Subcutaneous adipose tissue (tissue), 4 donors: ENCODE measurements around the gene WDR7. TPM values are rescaled to one million over a fixed set of nuclear protein-coding genes. Genes with fewer than 3 reads are reported as not detected.

ENCODE experiments used
- total RNA-seq, 4 donors: library from RNA; depleted of rRNA; stranded (reverse); fragments of >200 nt; gene quantifications; one replicate each; pipeline ENCODE4 v1.1.0, GENCODE V29; 2016
- TF ChIP-seq, protein P1 (sequence below): fragments of 450-650 bp; IDR thresholded peaks from one replicate; pipeline ENCODE4 v1.5.1; 2016; ENCODE audit warnings: low read depth, mild to moderate bottlenecking, control low read depth, antibody characterized with exemption, moderate library complexity

Gene WDR7
- total RNA-seq, 4 donors from 2014 or later, result 28.7 to 46.1 (median 37.4) TPM

DNA sequence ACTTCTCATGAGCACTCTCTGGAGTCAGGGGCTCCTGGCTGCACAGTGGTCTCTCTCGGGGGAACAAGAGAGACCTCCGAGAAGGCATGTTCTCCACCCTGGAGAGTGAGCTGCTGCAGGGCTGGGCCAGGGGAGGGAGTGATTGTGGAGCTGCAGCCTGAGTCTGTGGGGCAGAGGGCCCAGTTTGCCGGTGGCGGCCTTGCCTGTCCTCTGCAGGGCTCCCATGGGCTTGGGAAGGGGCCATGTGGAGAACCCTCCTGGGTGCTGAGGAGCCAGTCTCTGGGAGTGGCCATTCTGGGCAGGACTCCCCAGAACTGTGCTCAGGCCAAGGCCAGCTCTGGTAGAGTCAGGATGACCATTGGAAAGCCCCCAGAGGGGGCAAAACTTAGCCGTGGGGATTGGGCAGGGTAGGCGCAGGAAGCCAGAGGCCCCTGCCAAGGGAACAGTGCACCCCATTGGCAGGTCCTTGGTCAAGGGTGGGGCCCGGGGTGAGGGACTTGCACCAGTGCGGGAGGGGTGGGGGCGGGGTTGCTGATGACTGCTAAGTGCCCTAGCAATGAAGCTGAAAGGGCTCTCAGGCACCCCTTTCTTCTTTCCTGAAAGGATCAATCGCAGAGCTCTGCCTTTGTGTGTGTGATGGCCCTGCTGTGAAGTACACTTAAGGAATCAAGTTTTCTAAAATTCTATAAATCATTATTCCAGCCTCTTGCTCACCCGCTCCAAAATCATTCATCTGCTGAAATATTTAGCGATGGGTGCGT is 426.0 kb downstream of the WDR7 start:
- TF ChIP-seq, protein P1, sequence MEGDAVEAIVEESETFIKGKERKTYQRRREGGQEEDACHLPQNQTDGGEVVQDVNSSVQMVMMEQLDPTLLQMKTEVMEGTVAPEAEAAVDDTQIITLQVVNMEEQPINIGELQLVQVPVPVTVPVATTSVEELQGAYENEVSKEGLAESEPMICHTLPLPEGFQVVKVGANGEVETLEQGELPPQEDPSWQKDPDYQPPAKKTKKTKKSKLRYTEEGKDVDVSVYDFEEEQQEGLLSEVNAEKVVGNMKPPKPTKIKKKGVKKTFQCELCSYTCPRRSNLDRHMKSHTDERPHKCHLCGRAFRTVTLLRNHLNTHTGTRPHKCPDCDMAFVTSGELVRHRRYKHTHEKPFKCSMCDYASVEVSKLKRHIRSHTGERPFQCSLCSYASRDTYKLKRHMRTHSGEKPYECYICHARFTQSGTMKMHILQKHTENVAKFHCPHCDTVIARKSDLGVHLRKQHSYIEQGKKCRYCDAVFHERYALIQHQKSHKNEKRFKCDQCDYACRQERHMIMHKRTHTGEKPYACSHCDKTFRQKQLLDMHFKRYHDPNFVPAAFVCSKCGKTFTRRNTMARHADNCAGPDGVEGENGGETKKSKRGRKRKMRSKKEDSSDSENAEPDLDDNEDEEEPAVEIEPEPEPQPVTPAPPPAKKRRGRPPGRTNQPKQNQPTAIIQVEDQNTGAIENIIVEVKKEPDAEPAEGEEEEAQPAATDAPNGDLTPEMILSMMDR, result no peak

DNA sequence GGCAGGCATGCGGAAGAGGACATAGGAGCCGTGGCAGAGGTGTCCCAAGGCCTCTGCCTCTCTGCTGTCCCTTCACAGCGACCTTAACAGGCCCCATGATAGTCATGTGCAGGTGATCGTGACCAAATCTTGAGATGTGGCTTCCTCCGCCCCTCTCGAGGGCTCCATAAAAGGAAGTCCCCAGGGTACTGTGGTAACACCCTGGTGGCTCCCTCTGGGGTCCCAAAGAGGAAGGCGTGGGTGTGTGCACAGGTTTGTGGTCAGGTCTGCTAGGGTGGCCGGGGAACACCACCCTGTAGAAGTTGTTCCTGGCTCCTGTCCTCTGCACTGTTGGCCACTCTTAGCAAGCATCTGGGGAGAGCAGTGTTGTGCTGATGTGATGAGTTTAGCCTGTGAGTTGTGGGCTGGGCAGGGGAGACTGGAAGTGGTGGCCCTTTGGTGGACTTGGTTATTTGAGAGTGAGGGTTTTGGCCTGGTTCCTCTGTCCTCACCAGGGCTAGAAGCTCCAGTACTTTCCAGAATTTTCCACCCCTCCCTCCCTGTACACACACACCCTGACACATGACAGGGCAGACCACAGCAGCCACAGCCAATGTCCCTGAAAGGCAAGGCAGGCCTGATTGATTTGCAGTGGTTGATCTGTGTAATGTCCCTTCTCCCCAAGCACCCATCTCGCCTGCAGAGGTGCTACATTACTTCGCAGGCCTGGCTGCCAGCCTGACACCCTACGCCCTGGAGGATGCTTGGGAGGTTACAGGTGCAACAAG is 426.8 kb downstream of the WDR7 start:
- TF ChIP-seq, protein P1, result no peak

DNA sequence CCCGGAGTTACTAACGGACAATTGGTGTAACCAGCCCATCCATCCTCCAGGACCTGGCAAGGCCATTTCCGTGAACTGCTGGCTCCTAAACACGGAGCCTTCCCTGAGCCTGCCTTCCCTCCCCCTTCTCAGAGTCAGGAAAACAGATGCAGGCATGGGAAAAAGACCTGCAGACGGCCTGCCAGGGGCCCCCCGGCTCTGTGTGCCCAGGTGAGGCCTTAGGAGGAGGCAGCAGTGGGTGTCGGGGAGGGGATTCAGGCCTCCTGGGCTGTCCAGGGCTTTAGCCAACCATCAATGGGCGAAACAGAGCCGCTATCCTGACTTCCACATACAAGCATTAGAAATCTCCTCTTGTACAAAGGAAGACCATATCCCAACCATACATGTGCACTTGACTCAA is 427.5 kb downstream of the WDR7 start:
- TF ChIP-seq, protein P1, result no peak

DNA sequence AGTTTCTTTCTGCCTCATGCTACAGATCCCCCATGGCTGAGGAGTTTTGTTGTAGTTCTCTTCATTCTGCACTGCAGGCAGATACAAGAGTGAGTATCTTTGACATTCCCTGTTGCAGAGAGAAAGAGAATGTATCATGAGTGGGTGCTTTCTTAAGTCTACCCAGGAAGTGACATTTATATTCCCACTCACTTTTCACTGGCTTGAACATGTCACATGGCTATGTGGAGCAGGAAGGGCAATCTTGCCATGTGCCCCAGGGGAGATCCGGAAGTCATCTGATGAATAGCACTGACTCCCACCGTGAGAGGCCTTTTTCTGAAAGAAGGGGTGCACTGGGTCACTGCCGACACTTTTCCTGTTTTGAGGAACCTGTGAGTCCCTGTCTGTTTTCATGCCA is 429.3 kb downstream of the WDR7 start:
- TF ChIP-seq, protein P1, result no peak

DNA sequence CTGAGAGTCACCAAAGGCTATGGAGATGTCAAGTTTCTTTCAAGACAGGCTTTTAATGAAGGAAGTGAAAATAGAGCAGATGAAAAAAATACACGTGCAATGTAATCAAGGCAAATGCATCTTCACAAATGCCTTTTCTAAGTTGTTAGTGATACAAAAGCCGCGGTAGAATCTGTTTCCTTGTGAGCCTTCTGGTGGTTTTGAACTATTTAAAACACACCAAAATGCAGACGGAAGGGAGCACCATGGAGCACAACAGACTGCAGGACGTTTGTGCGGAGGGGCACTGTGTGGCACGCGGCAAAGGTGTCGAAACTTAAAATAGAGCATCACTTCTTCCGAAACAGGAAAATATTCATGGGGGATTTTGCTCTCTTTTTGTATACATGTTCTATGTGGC is 430.7 kb downstream of the WDR7 start:
- TF ChIP-seq, protein P1, result no peak

DNA sequence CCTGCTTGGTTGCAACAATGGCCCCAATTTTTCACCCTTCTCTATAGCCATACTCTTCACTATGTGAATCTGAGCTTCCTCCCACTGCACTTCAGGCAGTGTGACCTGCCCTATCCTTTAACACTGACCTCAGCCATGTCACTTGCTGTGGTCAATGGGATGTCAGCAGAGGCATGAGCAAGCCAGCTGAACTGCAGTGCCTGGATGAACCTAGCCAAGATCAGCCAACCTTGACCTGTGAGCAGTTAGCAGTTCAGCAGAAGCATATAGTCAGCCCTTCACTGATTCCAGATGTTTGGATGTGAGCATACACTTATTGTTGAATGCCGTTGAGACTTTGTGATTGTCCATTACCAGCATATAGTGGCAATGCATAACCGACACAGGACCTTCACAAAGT is 432.3 kb downstream of the WDR7 start:
- TF ChIP-seq, protein P1, result no peak
